Lower leg skin (tissue), 3 donors: ENCODE data around the gene MAP4.

ENCODE experiments used
- POLR2A ChIP-seq, 2 donors: fragments of 450-650 bp; IDR thresholded peaks; one replicate each; pipeline ENCODE4 v1.6.1; 2016 to 2017; ENCODE audit warnings: antibody characterized with exemption in 2 of 2, mild to moderate bottlenecking in 1 of 2, moderate library complexity in 1 of 2
- TF ChIP-seq, protein P1 (sequence below), 3 donors: fragments of 450-650 bp; IDR thresholded peaks; one replicate each; pipeline ENCODE4 v1.5.1; 2016; ENCODE audit warnings: antibody characterized with exemption in 3 of 3, mild to moderate bottlenecking in 3 of 3, moderate library complexity in 2 of 3

DNA sequence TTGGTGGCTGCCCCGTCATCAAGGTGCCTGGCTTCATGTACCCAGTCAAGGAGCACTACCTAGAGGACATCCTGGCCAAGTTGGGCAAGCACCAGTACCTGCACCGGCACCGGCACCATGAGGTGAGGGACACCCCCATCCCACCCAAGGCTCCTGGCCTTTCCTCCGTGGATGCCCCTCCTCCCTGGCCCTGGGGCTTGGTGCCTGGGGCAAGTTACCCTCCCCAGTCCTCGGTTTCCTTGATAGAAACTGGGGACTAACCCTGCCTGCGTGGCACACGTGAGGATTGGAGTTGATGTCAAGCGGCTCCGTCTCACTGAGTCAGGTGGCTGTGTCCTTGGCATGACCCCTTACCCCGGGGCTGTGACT, 169.4 kb downstream of the MAP4 start:
- TF ChIP-seq, protein P1, sequence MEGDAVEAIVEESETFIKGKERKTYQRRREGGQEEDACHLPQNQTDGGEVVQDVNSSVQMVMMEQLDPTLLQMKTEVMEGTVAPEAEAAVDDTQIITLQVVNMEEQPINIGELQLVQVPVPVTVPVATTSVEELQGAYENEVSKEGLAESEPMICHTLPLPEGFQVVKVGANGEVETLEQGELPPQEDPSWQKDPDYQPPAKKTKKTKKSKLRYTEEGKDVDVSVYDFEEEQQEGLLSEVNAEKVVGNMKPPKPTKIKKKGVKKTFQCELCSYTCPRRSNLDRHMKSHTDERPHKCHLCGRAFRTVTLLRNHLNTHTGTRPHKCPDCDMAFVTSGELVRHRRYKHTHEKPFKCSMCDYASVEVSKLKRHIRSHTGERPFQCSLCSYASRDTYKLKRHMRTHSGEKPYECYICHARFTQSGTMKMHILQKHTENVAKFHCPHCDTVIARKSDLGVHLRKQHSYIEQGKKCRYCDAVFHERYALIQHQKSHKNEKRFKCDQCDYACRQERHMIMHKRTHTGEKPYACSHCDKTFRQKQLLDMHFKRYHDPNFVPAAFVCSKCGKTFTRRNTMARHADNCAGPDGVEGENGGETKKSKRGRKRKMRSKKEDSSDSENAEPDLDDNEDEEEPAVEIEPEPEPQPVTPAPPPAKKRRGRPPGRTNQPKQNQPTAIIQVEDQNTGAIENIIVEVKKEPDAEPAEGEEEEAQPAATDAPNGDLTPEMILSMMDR (IDR thresholded peaks at IDR 0.05), result no peak
- TF ChIP-seq POLR2A (IDR thresholded peaks at IDR 0.05), result no peak
